Omental fat pad (tissue), 4 donors: ENCODE data around the gene CLPX. TPM values are rescaled to one million over a fixed set of nuclear protein-coding genes. Genes with fewer than 3 reads are reported as not detected.

ENCODE experiments used
- ATAC-seq: fragments of 150-250 bp; one replicate; pipeline ENCODE4 v1.9.1; 2016; ENCODE audit warnings: mild to moderate bottlenecking, moderate library complexity; ENCODE audit not compliant: low FRiP score
- DNase-seq: peaks from one replicate; pipeline ENCODE4 v3.0.0-alpha.2; 2019; ENCODE audit warnings: low spot score
- CTCF ChIP-seq, 3 donors: fragments of 450-650 bp; IDR thresholded peaks; one replicate each; pipeline ENCODE4 v1.5.1; 2016 to 2017; ENCODE audit warnings: antibody characterized with exemption in 3 of 3, mild to moderate bottlenecking in 3 of 3, moderate library complexity in 2 of 3
- total RNA-seq, 4 donors: library from RNA; depleted of rRNA; stranded (reverse); fragments of >200 nt; gene quantifications; one replicate each; pipeline ENCODE4 v1.1.0, GENCODE V29; 2016

CLPX gene
- total RNA-seq, 4 donors from 2014 or later: 30.2 to 58.8 (median 37.7) TPM

GRCh38 chr15:65174509-65174908, 10.6 kb downstream of the CLPX start:
- DNase-seq (no peak), ATAC-seq (no peak)
- no peak for TF ChIP-seq CTCF (IDR thresholded peaks at IDR 0.05)

GRCh38 chr15:65172531-65172930, 12.6 kb downstream of the CLPX start:
- DNase-seq (no peak), ATAC-seq (no peak)
- TF ChIP-seq CTCF (IDR thresholded peaks at IDR 0.05): no peak

GRCh38 chr15:65171428-65171827, 13.7 kb downstream of the CLPX start:
- TF ChIP-seq CTCF (IDR thresholded peaks at IDR 0.05): no peak
- no peak for ATAC-seq
- DNase-seq: no peak

GRCh38 chr15:65165875-65166274, 19.3 kb downstream of the CLPX start:
- ATAC-seq (no peak), DNase-seq (no peak)
- TF ChIP-seq CTCF (IDR thresholded peaks at IDR 0.05): no peak

- DNase-seq (no peak), ATAC-seq (no peak)
- no peak for TF ChIP-seq CTCF (IDR thresholded peaks at IDR 0.05)
Observed at GRCh38 chr15:65164139-65164538, 21.0 kb downstream of the CLPX start.

GRCh38 chr15:65163041-65163440, 22.1 kb downstream of the CLPX start:
- DNase-seq: no peak
- no peak for ATAC-seq
- TF ChIP-seq CTCF (IDR thresholded peaks at IDR 0.05): no peak

- ATAC-seq: no peak
- DNase-seq: no peak
- TF ChIP-seq CTCF (IDR thresholded peaks at IDR 0.05): no peak
Observed at GRCh38 chr15:65156692-65157091, 28.4 kb downstream of the CLPX start.
